Natural killer cell (primary cell): ENCODE measurements around the gene IER5L. TPM values are rescaled to one million over a fixed set of nuclear protein-coding genes. Genes with fewer than 3 reads are reported as not detected.

Source experiments
- ATAC-seq, 3 donors: fragments of 150-1000 bp in 2 of 3; fragments of 200-7000 bp in 1 of 3; cut with Tn5 transposase; 1 replicate in 1 of 3; 2 replicates in 2 of 3; pipeline ENCODE4 v1.10.0; 2021; ENCODE audit warnings: mild to moderate bottlenecking in 2 of 3, moderate library complexity in 2 of 3
- DNase-seq, 2 donors: peaks; one replicate each; pipeline versions ENCODE4 v3.0.0 to v3.0.0-alpha.2; 2013 to 2021; ENCODE audit warnings: mixed read lengths in 1 of 2
- H3K27ac ChIP-seq: one replicate; pipeline ENCODE4 v1.5.1; 2013; ENCODE audit warnings: mild to moderate bottlenecking, low read length
- H3K27me3 ChIP-seq: one replicate; pipeline ENCODE4 v1.6.1; 2013; ENCODE audit warnings: low read length; ENCODE audit not compliant: control insufficient read depth, insufficient read depth
- H3K36me3 ChIP-seq: one replicate; pipeline ENCODE4 v1.6.1; 2013; ENCODE audit warnings: low read length; ENCODE audit not compliant: control insufficient read depth, insufficient read depth
- H3K4me1 ChIP-seq: one replicate; pipeline ENCODE4 v1.6.1; 2013; ENCODE audit warnings: low read length; ENCODE audit not compliant: control insufficient read depth, insufficient read depth
- H3K4me3 ChIP-seq: one replicate; pipeline ENCODE4 v1.5.1; 2013; ENCODE audit warnings: low read length
- H3K9me3 ChIP-seq: one replicate; pipeline ENCODE4 v1.6.1; 2013; ENCODE audit warnings: low read length; ENCODE audit not compliant: control insufficient read depth, insufficient read depth
- H3K27ac Mint-ChIP-seq, 2 donors: one replicate each; pipeline ENCODE4 v1.8.0; 2022; ENCODE audit warnings: mild to moderate bottlenecking in 2 of 2, mixed read lengths in 2 of 2, moderate library complexity in 1 of 2
- H3K27me3 Mint-ChIP-seq, 2 donors: one replicate each; pipeline ENCODE4 v1.8.0; 2022; ENCODE audit warnings: low read depth in 2 of 2, mixed read lengths in 2 of 2
- H3K36me3 Mint-ChIP-seq: one replicate; pipeline ENCODE4 v1.8.0; 2022; ENCODE audit warnings: mixed read lengths
- H3K4me1 Mint-ChIP-seq, 2 donors: one replicate each; pipeline ENCODE4 v1.8.0; 2022; ENCODE audit warnings: mixed read lengths in 2 of 2
- H3K4me3 Mint-ChIP-seq: one replicate; pipeline ENCODE4 v1.8.0; 2022; ENCODE audit warnings: mild to moderate bottlenecking, moderate library complexity, mixed read lengths
- H3K9me3 Mint-ChIP-seq, 2 donors: one replicate each; pipeline ENCODE4 v1.8.0; 2022; ENCODE audit warnings: mixed read lengths in 2 of 2
- WGBS: methylation state at CpG from one replicate; pipeline ENCODE4 v1.1.7; 2013; ENCODE audit warnings: missing lambda C conversion rate; ENCODE audit not compliant: insufficient coverage; 5-methylcytosine and 5-hydroxymethylcytosine counted together
- intact Hi-C: fragments of 100-400 bp; cut with micrococcal nuclease; formaldehyde crosslinking; loops from one replicate; pipeline ENCODE4 v1.14.2; 2022
- total RNA-seq, 4 donors: library from RNA; stranded (reverse); fragments of 120-200 nt in 1 of 4; gene quantifications; one replicate each; pipeline versions ENCODE4 v1.2.3 to v1.2.4, GENCODE V29; 2013 to 2022
- TF ChIP-seq, protein P1 (sequence below): fragments of 200-600 bp; IDR thresholded peaks from one replicate; pipeline ENCODE4 v1.8.0; 2022; ENCODE audit warnings: antibody characterized with exemption

The IER5L gene
- total RNA-seq, 3 donors from 2014 or later (not counting 1 experiment from before 2014, with no cell fraction given) = 1.4 to 3.9 (median 2.8) TPM

DNA sequence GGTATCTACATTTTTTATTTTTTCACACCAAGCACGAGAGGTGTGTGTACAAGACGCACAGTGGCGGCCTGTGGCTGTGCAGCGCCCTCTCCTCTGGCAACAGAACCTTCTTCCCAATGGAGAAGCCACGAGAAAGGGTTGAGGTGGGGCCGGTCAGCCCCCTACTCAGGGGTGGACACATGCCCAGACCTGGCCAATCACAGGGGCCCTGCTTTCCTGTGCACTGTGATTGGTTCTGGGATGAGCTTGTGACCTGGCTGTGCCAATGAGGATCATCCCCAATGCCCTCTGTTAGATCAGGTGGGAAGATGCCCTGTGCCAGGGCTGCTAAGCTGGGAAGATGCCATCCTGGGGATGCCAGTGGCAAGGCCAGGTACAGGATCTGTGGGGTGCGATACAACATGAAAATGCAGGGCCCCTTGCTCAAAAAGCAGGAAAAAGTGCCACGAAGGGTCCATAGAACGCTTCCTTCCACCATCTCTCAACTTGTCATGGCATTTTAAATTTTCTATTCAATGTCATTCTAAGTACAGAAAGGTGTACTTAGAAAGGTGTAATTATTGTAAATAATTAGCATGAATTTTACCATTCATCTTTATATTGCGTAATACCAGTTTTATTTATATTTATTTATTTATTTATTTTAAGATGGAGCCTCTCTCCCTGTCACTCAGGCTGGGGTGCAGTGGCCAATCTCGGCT, 15.4 kb downstream of the IER5L start:
- Mint-ChIP-seq H3K27ac (no peak overlapping the region), H3K9me3 (no peaks in the 10 kb centered on the region), H3K4me1 (no peaks in the 10 kb centered on the region), H3K4me3 (no peak overlapping the region), H3K36me3 (no peaks in the 10 kb centered on the region), H3K27me3 (peaks cover 2 to 3% of the 10 kb centered on the region in 2 donors)
- DNase-seq (no peak), ATAC-seq (no peak)
- intact Hi-C loops = no loop called here
- Histone ChIP-seq H3K4me3 (no peak overlapping the region), H3K27me3 (no peaks in the 10 kb centered on the region), H3K27ac (no peak overlapping the region), H3K4me1 (peaks cover 9% of the 10 kb centered on the region), H3K9me3 (no peaks in the 10 kb centered on the region), H3K36me3 (no peaks in the 10 kb centered on the region)
- 98% methylated on average over 8 of the region's 11 CpGs for WGBS
- TF ChIP-seq, protein P1, sequence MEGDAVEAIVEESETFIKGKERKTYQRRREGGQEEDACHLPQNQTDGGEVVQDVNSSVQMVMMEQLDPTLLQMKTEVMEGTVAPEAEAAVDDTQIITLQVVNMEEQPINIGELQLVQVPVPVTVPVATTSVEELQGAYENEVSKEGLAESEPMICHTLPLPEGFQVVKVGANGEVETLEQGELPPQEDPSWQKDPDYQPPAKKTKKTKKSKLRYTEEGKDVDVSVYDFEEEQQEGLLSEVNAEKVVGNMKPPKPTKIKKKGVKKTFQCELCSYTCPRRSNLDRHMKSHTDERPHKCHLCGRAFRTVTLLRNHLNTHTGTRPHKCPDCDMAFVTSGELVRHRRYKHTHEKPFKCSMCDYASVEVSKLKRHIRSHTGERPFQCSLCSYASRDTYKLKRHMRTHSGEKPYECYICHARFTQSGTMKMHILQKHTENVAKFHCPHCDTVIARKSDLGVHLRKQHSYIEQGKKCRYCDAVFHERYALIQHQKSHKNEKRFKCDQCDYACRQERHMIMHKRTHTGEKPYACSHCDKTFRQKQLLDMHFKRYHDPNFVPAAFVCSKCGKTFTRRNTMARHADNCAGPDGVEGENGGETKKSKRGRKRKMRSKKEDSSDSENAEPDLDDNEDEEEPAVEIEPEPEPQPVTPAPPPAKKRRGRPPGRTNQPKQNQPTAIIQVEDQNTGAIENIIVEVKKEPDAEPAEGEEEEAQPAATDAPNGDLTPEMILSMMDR = no peak

DNA sequence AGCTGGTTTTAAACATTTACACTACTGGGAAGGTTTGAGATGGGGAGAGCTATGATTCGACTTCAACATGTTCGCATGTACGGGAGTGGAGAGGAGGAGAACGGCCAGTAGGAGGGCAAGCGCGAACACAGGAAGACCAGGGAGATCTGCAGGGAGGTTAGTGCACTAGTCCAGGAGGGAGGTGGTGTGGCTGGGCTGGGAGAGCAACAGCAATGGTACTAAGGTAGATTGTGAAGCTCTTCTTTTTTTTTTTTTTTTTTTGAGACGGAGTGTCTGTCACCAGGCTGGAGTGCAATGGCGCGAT, 16.6 kb downstream of the IER5L start:
- Mint-ChIP-seq H3K36me3 (no peaks in the 10 kb centered on the region), H3K9me3 (no peaks in the 10 kb centered on the region), H3K27me3 (no peaks in the 10 kb centered on the region), H3K4me3 (no peak overlapping the region), H3K4me1 (no peaks in the 10 kb centered on the region), H3K27ac (no peak overlapping the region)
- Histone ChIP-seq H3K9me3 (no peaks in the 10 kb centered on the region), H3K27me3 (no peaks in the 10 kb centered on the region), H3K4me3 (no peak overlapping the region), H3K27ac (no peak overlapping the region), H3K4me1 (no peaks in the 10 kb centered on the region), H3K36me3 (no peaks in the 10 kb centered on the region)
- 95% methylated on average over 9 of the region's 9 CpGs for WGBS
- ATAC-seq (no peak), DNase-seq (no peak)
- intact Hi-C loops = no loop called here
- TF ChIP-seq, protein P1 = no peak

DNA sequence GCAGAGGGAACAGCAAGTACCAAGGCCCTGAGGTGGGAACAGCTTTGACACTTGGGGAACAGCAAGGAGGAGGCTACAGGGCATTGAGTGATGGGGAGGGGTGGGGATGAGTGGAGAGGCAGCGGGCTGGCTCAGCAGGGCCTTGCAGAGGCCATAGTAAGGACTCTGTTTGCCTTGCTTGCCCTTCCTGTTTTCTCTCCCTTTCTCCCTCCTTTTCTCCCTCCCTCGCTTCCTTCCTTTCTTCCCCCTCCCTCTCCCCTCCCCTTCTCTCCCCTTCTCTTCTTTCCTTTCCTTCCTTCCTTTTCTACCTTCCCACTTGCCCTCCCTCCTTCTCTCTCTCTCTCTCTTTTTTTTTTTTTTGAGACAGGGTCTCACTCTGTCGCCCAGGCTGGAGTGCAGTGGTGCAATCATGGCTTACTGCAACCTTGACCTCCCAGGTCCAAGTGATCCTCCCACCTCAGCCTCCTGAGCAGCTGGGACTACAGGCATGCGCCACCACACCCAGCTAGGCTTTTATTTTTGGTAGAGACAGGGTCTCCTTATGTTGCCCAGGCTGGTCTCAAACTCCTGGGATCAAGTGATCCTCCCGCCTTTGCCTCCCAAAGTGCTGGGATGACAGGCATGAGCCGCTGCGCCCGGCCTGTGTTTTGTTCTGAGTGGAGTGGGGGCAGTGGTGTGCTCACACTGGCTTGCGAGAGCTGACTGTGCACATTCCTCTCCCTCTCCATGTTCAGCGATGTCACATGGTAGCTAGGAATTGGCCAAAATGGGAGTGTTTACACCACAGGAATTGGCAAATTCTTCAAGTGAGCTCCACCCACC, 17.1 kb downstream of the IER5L start:
- TF ChIP-seq, protein P1 = no peak
- Histone ChIP-seq H3K27ac (no peak overlapping the region), H3K27me3 (no peaks in the 10 kb centered on the region), H3K36me3 (no peaks in the 10 kb centered on the region), H3K9me3 (no peaks in the 10 kb centered on the region), H3K4me1 (no peaks in the 10 kb centered on the region), H3K4me3 (no peak overlapping the region)
- Mint-ChIP-seq H3K27ac (no peak overlapping the region), H3K36me3 (no peaks in the 10 kb centered on the region), H3K4me1 (no peaks in the 10 kb centered on the region), H3K27me3 (no peaks in the 10 kb centered on the region), H3K4me3 (no peak overlapping the region), H3K9me3 (no peaks in the 10 kb centered on the region)
- intact Hi-C loops = no loop called here
- DNase-seq = no peak
- ATAC-seq = no peak
- WGBS = 97% methylated on average over 9 of the region's 10 CpGs
